K562 (cell line): ENCODE results near the gene NECAP2. TPM values are rescaled to one million over a fixed set of nuclear protein-coding genes. Genes with fewer than 3 reads are reported as not detected.

Source experiments
- CAMTA2 ChIP-seq: fragments of 250-450 bp; sonication (Bioruptor Pico); conservative IDR thresholded peaks from 2 replicates; pipeline ENCODE4 v1.5.1; 2022
- CBFA2T3 ChIP-seq: fragments of 450-650 bp; IDR thresholded peaks from 2 replicates; pipeline ENCODE4 v1.6.1; 2017
- DDX20 ChIP-seq: fragments of 450-650 bp; IDR thresholded peaks from 2 replicates; pipeline ENCODE4 v1.6.1; 2016; ENCODE audit warnings: missing genetic modification characterization, low read depth, mild to moderate bottlenecking, missing compliant biosample characterization, moderate library complexity
- ETV1 ChIP-seq: fragments of 450-650 bp; conservative IDR thresholded peaks from 2 replicates; pipeline ENCODE4 v1.6.1; 2016; ENCODE audit warnings: missing genetic modification characterization, control low read depth, low read depth, missing compliant biosample characterization
- HNRNPLL ChIP-seq: fragments of 200-400 bp; formaldehyde crosslinking; IDR thresholded peaks from 2 replicates; pipeline ENCODE4 v1.6.1; 2017; ENCODE audit warnings: low read length, low read depth, mild to moderate bottlenecking; ENCODE audit not compliant: poor library complexity, severe bottlenecking
- PCBP1 ChIP-seq: fragments of 200-400 bp; formaldehyde crosslinking; IDR thresholded peaks from 2 replicates; pipeline ENCODE4 v1.6.1; 2018; ENCODE audit warnings: mild to moderate bottlenecking, low read depth, low read length; ENCODE audit not compliant: poor library complexity, severe bottlenecking
- PTTG1 ChIP-seq: fragments of 450-650 bp; IDR thresholded peaks from 2 replicates; pipeline ENCODE4 v1.6.1; 2016; ENCODE audit warnings: low read depth, mild to moderate bottlenecking, missing genetic modification characterization, missing compliant biosample characterization
- ZBTB7A ChIP-seq: IDR thresholded peaks from 2 replicates; pipeline ENCODE4 v1.6.1; 2011; ENCODE audit warnings: low read depth, mild to moderate bottlenecking, low read length, moderate library complexity, borderline replicate concordance; ENCODE audit not compliant: control insufficient read depth
- ZNF12 ChIP-seq: sonication (generic); formaldehyde crosslinking; IDR thresholded peaks from 2 replicates; pipeline ENCODE4 v1.4.0; 2020; ENCODE audit warnings: mild to moderate bottlenecking, missing genetic modification reagents
- ZNF253 ChIP-seq: fragments of 250-450 bp; sonication (Bioruptor Pico); conservative IDR thresholded peaks from 2 replicates; pipeline ENCODE4 v1.6.1; 2021; ENCODE audit warnings: mild to moderate bottlenecking
- ZNF830 ChIP-seq: fragments of 250-450 bp; sonication (Bioruptor Pico); IDR thresholded peaks from 2 replicates; pipeline ENCODE4 v1.5.0; 2021; ENCODE audit warnings: mild to moderate bottlenecking
- polyA plus RNA-seq, 8 experiments: library from polyadenylated mRNA; depleted of rRNA in 4 of 8; stranded (reverse) in 5 of 8; unstranded in 3 of 8; fragments of >200 nt; fragmentation: Nextera tagmentation in 2 of 8; fragmentation: Illumina TruSeq in 1 of 8; extraction: Ambion mirVana in 2 of 8; extraction: Trizol in 1 of 8; gene quantifications; 2 replicates each; pipeline versions ENCODE4 v1.2.1 to v1.2.3, GENCODE V29; 2011 to 2014; ENCODE audit warnings: inconsistent platforms in 1 of 8, missing spikeins in 1 of 8
- total RNA-seq, 7 experiments: library from RNA; depleted of rRNA in 6 of 7; stranded (reverse); fragments of >200 nt in 6 of 7; fragmentation: Illumina TruSeq in 2 of 7; extraction: Trizol in 2 of 7; gene quantifications; 2 replicates each; pipeline versions ENCODE4 v1.2.1 to v1.2.3, GENCODE V29; 2011 to 2021; ENCODE audit warnings: low replicate concordance in 1 of 7
- TF ChIP-seq, protein P1 (sequence below): fragments of 450-650 bp; IDR thresholded peaks from 2 replicates; pipeline ENCODE4 v1.6.1; 2017; ENCODE audit warnings: antibody characterized with exemption, mild to moderate bottlenecking
- TF ChIP-seq, protein P2 (sequence below): sonication (generic); formaldehyde crosslinking; IDR thresholded peaks from 2 replicates; pipeline ENCODE4 v1.8.1; 2022; ENCODE audit warnings: missing genetic modification reagents
- TF ChIP-seq, protein P3 (sequence below): fragments of 200-400 bp; formaldehyde crosslinking; IDR thresholded peaks from 2 replicates; pipeline ENCODE4 v1.6.1; 2017; ENCODE audit warnings: mild to moderate bottlenecking, low read depth, low read length, moderate library complexity
- TF ChIP-seq, protein P4 (sequence below): IDR thresholded peaks from 2 replicates; pipeline ENCODE4 v1.6.1; 2011; ENCODE audit warnings: borderline replicate concordance, low read depth, mild to moderate bottlenecking, moderate library complexity, low read length; ENCODE audit not compliant: insufficient read depth, poor library complexity, severe bottlenecking

Gene NECAP2
- total and polyA plus RNA-seq, 9 of the 15 experiments (the other 6 are each of a cell fraction or from before 2014, with no cell fraction given): 22.7 to 107 (median 79.2) TPM

DNA sequence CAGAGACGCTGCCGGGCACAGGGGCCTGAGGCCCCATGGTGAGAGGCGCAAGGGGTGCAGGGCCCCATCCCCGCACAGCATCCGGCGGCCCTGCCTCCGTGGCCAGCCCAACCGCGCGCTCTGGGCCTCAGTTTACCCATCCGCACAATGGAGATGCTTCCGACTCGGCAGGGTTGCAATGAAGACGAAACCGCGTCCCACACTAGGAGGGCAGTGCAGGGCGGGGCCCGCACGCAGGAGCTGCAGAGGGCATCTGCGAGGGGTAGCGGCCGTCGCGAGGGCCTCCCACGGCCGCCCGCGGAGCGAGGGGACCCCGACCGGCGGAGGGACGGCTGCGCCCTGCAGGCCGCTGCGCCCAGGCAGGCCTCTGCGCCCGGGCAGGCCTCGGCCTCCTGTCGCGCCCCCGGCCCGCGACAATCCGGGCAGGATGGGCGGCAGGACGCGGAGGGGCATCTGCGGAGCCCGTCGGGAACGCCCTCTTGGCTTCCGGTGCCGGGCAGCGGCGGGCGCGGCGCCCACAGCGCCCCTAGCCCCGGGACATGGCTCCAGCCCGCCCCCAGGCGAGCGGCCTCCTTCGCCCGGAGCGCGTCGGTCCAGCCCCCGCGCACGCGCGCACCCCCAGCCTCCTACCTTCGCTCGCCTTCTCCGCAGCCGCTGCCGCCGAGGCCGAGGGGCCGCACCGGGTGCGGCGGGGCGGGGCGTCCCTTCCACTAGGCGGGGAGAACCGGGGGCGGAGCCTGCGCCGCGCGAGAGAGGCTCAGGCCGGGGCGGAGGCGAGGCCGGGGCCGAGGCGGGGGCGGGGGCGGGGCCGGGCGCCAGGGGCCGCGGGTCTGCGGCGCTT is 58.3 kb downstream of the NECAP2 start (continued):
- TF ChIP-seq, protein P1, sequence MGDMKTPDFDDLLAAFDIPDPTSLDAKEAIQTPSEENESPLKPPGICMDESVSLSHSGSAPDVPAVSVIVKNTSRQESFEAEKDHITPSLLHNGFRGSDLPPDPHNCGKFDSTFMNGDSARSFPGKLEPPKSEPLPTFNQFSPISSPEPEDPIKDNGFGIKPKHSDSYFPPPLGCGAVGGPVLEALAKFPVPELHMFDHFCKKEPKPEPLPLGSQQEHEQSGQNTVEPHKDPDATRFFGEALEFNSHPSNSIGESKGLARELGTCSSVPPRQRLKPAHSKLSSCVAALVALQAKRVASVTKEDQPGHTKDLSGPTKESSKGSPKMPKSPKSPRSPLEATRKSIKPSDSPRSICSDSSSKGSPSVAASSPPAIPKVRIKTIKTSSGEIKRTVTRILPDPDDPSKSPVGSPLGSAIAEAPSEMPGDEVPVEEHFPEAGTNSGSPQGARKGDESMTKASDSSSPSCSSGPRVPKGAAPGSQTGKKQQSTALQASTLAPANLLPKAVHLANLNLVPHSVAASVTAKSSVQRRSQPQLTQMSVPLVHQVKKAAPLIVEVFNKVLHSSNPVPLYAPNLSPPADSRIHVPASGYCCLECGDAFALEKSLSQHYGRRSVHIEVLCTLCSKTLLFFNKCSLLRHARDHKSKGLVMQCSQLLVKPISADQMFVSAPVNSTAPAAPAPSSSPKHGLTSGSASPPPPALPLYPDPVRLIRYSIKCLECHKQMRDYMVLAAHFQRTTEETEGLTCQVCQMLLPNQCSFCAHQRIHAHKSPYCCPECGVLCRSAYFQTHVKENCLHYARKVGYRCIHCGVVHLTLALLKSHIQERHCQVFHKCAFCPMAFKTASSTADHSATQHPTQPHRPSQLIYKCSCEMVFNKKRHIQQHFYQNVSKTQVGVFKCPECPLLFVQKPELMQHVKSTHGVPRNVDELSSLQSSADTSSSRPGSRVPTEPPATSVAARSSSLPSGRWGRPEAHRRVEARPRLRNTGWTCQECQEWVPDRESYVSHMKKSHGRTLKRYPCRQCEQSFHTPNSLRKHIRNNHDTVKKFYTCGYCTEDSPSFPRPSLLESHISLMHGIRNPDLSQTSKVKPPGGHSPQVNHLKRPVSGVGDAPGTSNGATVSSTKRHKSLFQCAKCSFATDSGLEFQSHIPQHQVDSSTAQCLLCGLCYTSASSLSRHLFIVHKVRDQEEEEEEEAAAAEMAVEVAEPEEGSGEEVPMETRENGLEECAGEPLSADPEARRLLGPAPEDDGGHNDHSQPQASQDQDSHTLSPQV: peak; percentile 74; the same call in 1 of the 2 replicates
- TF ChIP-seq ETV1 (tag) (0 out of 2 replicates have a peak, but pooled peaks have one; percentile 7), PCBP1 (peak; percentile 61), ZNF830 (CRISPR knock-in tag) (no peak), DDX20 (tag) (no peak), HNRNPLL (peak; percentile 45), PTTG1 (tag) (no peak), CBFA2T3 (no peak), ZNF253 (CRISPR knock-in tag) (no peak), ZNF12 (CRISPR knock-in tag) (no peak), ZBTB7A (no peak), CAMTA2 (CRISPR knock-in tag) (no peak)
- TF ChIP-seq, protein P2, sequence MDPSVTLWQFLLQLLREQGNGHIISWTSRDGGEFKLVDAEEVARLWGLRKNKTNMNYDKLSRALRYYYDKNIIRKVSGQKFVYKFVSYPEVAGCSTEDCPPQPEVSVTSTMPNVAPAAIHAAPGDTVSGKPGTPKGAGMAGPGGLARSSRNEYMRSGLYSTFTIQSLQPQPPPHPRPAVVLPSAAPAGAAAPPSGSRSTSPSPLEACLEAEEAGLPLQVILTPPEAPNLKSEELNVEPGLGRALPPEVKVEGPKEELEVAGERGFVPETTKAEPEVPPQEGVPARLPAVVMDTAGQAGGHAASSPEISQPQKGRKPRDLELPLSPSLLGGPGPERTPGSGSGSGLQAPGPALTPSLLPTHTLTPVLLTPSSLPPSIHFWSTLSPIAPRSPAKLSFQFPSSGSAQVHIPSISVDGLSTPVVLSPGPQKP: no peak
- TF ChIP-seq, protein P3, sequence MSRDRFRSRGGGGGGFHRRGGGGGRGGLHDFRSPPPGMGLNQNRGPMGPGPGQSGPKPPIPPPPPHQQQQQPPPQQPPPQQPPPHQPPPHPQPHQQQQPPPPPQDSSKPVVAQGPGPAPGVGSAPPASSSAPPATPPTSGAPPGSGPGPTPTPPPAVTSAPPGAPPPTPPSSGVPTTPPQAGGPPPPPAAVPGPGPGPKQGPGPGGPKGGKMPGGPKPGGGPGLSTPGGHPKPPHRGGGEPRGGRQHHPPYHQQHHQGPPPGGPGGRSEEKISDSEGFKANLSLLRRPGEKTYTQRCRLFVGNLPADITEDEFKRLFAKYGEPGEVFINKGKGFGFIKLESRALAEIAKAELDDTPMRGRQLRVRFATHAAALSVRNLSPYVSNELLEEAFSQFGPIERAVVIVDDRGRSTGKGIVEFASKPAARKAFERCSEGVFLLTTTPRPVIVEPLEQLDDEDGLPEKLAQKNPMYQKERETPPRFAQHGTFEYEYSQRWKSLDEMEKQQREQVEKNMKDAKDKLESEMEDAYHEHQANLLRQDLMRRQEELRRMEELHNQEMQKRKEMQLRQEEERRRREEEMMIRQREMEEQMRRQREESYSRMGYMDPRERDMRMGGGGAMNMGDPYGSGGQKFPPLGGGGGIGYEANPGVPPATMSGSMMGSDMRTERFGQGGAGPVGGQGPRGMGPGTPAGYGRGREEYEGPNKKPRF: no peak
- TF ChIP-seq, protein P4, sequence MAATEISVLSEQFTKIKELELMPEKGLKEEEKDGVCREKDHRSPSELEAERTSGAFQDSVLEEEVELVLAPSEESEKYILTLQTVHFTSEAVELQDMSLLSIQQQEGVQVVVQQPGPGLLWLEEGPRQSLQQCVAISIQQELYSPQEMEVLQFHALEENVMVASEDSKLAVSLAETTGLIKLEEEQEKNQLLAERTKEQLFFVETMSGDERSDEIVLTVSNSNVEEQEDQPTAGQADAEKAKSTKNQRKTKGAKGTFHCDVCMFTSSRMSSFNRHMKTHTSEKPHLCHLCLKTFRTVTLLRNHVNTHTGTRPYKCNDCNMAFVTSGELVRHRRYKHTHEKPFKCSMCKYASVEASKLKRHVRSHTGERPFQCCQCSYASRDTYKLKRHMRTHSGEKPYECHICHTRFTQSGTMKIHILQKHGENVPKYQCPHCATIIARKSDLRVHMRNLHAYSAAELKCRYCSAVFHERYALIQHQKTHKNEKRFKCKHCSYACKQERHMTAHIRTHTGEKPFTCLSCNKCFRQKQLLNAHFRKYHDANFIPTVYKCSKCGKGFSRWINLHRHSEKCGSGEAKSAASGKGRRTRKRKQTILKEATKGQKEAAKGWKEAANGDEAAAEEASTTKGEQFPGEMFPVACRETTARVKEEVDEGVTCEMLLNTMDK: no peak
